Tongue (tissue), 2 donors: ENCODE measurements around the gene PIGN. TPM values are rescaled to one million over a fixed set of nuclear protein-coding genes. Genes with fewer than 3 reads are reported as not detected.

Source experiments
- DNase-seq: peaks from one replicate; pipeline ENCODE4 v3.0.0-alpha.2; 2015
- total RNA-seq: library from RNA; depleted of rRNA; stranded (reverse); fragments of >200 nt; gene quantifications from one replicate; pipeline ENCODE4 v1.2.3, GENCODE V29; 2014

Gene PIGN, protein sequence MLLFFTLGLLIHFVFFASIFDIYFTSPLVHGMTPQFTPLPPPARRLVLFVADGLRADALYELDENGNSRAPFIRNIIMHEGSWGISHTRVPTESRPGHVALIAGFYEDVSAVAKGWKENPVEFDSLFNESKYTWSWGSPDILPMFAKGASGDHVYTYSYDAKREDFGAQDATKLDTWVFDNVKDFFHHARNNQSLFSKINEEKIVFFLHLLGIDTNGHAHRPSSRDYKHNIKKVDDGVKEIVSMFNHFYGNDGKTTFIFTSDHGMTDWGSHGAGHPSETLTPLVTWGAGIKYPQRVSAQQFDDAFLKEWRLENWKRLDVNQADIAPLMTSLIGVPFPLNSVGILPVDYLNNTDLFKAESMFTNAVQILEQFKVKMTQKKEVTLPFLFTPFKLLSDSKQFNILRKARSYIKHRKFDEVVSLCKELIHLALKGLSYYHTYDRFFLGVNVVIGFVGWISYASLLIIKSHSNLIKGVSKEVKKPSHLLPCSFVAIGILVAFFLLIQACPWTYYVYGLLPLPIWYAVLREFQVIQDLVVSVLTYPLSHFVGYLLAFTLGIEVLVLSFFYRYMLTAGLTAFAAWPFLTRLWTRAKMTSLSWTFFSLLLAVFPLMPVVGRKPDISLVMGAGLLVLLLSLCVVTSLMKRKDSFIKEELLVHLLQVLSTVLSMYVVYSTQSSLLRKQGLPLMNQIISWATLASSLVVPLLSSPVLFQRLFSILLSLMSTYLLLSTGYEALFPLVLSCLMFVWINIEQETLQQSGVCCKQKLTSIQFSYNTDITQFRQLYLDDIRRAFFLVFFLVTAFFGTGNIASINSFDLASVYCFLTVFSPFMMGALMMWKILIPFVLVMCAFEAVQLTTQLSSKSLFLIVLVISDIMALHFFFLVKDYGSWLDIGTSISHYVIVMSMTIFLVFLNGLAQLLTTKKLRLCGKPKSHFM
- 58.5 TPM for total RNA-seq

DNA sequence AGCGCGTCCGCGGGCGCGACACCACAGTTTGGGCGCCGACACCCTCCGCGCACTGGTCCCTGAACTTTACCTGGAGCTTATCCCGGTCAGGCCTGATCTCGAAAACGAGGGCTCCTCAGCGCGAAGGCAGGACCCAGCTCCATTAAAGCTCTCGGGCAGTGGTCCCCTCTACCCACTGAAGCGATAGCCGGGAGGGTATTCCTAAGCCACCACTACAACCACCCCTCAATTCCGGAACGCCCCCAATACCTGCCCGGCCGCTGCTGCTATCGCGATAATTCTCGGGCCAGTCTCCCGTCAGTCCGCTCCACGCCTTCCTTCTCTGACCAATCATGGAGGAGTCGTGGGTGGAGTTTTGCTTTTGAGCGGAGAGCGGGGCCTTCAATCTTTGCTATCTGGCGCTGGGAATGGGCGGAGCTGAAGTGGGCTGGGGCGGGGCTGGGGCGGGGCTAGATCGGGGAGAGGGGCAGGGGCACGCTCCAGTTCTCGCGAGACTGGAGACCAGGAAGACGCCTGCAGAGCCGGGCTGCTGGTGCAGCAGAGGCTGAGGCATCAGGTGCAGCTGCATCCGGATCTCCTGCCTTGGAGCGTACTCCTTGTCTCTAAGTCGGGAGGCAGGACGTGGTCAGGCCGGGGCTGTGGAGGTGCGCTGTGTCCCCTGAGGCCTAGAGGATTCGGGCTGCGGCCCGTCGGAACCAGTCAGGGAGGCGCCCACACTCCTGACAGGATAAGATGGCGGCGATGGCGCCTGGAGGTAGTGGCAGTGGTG lies at the start of gene PIGN, which contains the start of gene RELCH:
Gene PIGN (minus strand): TSS at position 283 of the 769 bp plus-strand sequence. CDS start 25,703 bp downstream, outside the sequence.
Gene RELCH (plus strand): TSS at position 482 of the 769 bp plus-strand sequence. CDS start 251 bp downstream, at position 733.
- DNase-seq, result peak; percentile 99

GRCh38 chr18:62236252-62236651 lies 49.4 kb upstream of the PIGN start:
- no peak for DNase-seq

DNA sequence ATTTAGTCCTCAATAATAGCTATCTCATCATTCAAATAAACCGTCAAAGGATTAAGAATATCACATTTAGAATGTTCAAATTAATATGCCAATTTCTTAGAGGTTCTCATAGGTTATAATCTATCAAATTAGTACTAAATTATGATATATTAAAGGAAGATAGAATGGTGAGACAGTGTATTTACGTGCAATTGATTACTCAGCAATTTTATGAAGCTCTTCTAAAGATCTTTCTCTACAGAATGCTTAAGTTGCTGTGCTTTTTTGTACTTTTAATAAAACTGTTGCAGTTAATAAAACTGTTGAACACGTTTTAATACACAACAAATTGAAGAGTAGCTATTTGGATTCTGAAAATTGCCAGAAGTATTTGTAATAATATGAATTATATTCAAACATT lies 39.2 kb upstream of the PIGN start:
- no peak for DNase-seq

DNA sequence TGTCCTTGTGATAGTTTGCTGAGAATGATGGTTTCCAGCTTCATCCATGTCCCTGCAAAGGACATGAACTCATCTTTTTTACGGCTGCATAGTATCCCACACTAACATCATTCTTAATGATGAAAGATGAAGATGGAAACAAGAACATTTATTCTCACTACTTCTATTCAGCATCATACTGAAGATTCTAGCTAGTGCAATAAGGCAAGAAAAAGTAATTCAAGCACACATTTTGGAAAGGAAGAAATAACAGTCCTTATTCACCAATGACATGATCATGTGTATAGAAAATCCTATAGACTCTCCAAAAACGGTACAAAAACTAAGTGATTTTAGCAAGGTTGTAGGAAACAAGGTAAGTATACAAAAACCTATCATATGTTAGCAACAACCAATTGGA lies 37.4 kb upstream of the PIGN start:
- no peak for DNase-seq

DNA sequence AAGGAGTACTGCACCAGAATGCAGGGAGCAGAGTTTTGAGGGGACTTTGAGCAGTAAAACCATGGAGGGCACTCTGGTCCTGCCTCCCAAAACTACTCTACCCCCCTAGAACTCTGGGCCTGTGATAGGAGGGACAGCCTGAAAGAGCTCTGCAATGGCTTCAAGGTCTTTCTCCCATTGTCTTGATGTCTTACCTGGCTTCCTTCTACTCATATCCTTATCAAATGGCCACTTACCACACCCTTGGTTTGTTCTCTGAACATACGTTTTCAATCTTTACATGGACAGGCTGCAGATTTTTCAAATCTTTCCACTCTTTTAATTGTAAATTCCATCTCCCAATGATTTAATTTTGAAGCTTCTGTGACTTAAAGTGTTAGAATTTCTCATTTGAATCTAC lies 27.9 kb upstream of the PIGN start:
- no peak for DNase-seq

DNA sequence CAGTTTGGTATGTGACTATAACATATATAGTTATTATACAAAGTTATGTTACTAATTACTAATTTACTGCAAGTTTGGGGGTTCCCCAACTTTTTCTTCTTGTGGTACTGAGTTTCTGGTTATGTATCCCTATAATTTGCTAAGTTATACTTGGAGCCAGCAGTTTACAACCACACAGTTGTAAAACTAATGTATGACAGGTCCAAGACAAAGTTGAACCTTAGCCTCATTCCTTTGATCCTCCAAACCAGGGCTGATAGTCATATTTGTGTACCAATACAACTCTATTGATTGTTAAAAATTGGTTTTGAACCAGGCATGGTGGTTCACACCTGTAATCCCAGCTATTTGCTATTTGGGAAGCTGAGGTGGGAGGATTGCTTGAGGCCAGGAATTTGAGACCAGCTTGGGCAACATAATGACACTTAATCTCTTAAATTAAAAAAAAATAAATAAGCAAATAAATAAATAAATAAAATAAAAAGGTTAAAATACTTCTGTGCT lies 24.5 kb upstream of the PIGN start:
- no peak for DNase-seq

GRCh38 chr18:62210138-62210537 lies 23.3 kb upstream of the PIGN start:
- DNase-seq, result no peak

- DNase-seq, result no peak
Observed at GRCh38 chr18:62209046-62209445, 22.2 kb upstream of the PIGN start.

GRCh38 chr18:62206593-62206992 lies 19.7 kb upstream of the PIGN start:
- DNase-seq, result no peak

- no peak for DNase-seq
Observed at GRCh38 chr18:62205824-62206223, 19.0 kb upstream of the PIGN start.

- peak; percentile 34 for DNase-seq
Observed at GRCh38 chr18:62201870-62202269, 15.0 kb upstream of the PIGN start.

GRCh38 chr18:62200121-62200914 lies 13.5 kb upstream of the PIGN start:
- DNase-seq, result no peak

DNA sequence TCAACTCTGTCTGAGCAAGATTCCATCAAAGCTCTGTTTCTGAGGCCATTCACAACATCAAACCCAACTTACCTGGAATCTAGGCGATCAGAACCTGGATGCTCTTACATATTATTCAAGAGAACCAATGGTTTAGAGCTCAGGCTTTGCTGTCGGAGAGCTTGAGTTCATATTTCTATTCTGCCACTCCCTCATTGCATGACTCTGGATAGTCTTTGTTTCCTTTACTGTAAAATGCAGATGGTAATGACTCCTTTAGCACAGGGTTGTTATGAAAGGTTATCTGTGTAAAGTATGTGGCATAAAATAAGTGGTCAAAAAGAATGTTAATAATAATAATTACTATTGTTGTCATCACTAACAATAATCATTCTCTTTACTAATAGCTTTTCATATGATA lies 12.8 kb upstream of the PIGN start:
- no peak for DNase-seq

- peak; percentile 11 for DNase-seq
Observed at GRCh38 chr18:62198259-62198658, 11.4 kb upstream of the PIGN start.

DNA sequence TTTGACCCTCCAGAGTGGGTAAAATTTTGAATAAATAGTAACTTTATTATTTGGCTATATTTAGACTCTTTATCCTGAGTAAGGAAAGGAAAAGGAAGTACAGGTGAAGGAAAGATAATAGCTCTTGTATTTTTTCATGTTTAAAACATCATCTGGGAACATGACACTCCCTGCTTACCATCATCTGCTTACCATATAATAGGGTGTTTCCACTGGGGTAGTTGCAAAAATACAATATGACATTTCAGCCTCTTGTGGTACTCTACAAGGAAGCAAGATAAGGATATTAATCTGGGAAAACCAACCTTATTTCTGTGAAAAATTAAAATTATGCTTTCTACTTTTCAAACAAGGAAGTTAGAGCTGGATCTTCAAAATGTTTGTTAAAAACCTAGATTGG lies 10.1 kb upstream of the PIGN start:
- DNase-seq, result no peak

DNA sequence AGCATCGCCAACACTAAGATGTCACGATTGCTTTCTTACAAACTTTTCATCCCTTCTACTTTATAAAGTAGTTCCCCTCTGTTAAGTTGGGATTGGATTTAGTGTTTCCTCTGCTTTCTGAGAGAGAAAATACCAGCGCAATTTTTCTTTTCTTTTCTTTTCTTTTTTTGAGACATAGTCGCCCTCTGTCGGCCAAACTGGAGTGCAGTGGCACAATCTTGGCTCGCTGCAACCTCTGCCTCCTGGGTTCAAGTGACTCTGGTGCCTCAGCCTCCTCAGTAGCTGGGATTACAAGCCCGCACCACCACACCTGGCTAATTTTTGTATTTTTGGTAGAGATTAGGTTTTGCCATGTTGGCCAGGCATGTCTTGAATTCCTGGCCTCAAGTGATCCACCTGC lies 9.2 kb upstream of the PIGN start:
- DNase-seq, result no peak

GRCh38 chr18:62189208-62189607 lies 2.4 kb upstream of the PIGN start:
- no peak for DNase-seq

DNA sequence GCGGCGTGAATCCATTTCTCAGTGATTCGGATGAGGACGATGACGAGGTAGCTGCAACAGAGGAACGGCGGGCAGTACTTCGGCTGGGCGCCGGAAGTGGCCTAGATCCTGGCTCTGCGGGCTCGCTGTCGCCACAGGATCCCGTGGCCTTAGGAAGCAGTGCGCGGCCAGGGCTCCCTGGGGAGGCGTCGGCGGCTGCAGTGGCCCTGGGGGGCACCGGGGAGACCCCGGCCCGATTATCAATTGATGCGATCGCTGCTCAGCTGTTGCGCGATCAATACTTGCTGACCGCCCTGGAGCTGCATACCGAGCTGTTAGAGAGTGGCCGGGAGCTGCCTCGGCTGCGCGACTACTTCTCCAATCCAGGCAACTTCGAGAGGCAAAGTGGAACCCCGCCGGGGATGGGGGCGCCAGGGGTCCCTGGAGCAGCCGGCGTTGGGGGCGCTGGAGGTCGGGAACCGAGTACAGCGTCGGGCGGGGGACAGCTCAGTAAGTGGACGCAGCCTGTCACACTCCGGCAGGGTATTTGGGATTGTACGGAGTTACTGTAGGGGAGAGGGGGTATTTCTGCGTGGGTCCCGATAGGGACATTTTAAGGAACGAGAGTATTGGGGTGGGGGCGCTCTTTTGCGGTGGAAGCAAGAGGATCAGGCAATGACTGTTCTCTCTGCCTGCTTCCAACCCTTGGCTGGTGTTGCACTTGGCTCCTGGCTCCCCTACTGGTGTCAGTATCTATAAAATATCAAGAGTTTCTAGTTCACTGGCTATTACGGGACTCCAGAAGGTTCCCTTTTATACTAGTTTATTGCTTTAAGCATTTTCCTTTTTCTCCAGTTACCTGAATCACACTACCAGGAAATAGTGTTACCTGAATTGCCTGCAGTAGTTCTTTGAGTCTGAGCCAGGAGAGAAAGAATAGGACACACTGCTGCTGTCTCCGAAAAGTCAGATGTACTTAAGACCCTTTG lies 971 bp upstream of the PIGN start:
- peak; percentile 41 for DNase-seq

GRCh38 chr18:62186499-62186773 lies 420 bp downstream of the PIGN start:
- no peak for DNase-seq

GRCh38 chr18:62183578-62184195 lies 3.2 kb downstream of the PIGN start:
- peak; percentile 75 for DNase-seq
